Measurements from ENCODE around the gene PRKCE. TPM values are rescaled to one million over a fixed set of nuclear protein-coding genes. Genes with fewer than 3 reads are reported as not detected.

PRKCE gene
- total RNA-seq, 1 experiment from 2014 or later = 14.0 TPM

- no peak overlapping the region for H3K4me3 ChIP-seq (ENCODE audit: low read depth in 2 of 2, low read length in 2 of 2)
- ChIA-PET POLR2A (no interaction called here), CTCF (no interaction called here)
- intact Hi-C loops (cut with micrococcal nuclease; ENCODE audit: unreplicated experiment) = no loop called here
- TF ChIP-seq CTCF (IDR thresholded peaks at IDR 0.05) (no peak), POLR2AphosphoS5 (IDR thresholded peaks at IDR 0.05; ENCODE audit: low read depth, low read length) (no peak), REST (IDR thresholded peaks at IDR 0.05; ENCODE audit: insufficient read depth in 1 of 2, low read depth in 2 of 2, low read length in 1 of 2) (no peak)
- ATAC-seq (no peak), DNase-seq (ENCODE audit: low read depth, low spot score) (no peak)
- H3K36me3 ChIP-seq (ENCODE audit: control insufficient read depth, insufficient read depth, low read length) = no peaks in the 10 kb centered on the region
- no TSS peak for BruUV-seq (replicated peaks)
- H3K27ac ChIP-seq (ENCODE audit: low read length) = no peak overlapping the region
- in situ Hi-C loops (cut with HindIII; ENCODE audit: low pct_unique_long_range_greater_than_20kb, low sequenced_read_pairs) = no loop called here
- peaks cover 11% of the 10 kb centered on the region for H3K4me1 ChIP-seq (ENCODE audit: control insufficient read depth, insufficient read depth, low read length)
- peaks cover 6% of the 10 kb centered on the region; the same call in 1 of the 2 replicates for H3K9me3 ChIP-seq (ENCODE audit: control insufficient read depth, insufficient read depth, low read depth, low read length)
- no peaks in the 10 kb centered on the region for H3K27me3 ChIP-seq (ENCODE audit: control insufficient read depth, insufficient read depth, low read length)
Observed at GRCh38 chr2:46094689-46095088, 443.2 kb downstream of the PRKCE start.

GRCh38 chr2:46095830-46096229 lies 444.4 kb downstream of the PRKCE start:
- H3K4me1 ChIP-seq (ENCODE audit: control insufficient read depth, insufficient read depth, low read length) = peaks cover 11% of the 10 kb centered on the region
- intact Hi-C loops (cut with micrococcal nuclease; ENCODE audit: unreplicated experiment) = no loop called here
- no TSS peak for BruUV-seq (replicated peaks)

More at GRCh38 chr2:46095830-46096229, 444.4 kb downstream of the PRKCE start:
- POLR2A ChIA-PET = no interaction called here
- Histone ChIP-seq H3K9me3 (ENCODE audit: control insufficient read depth, insufficient read depth, low read depth, low read length) (peaks cover 6% of the 10 kb centered on the region; the same call in 1 of the 2 replicates), H3K36me3 (ENCODE audit: control insufficient read depth, insufficient read depth, low read length) (no peaks in the 10 kb centered on the region), H3K27me3 (ENCODE audit: control insufficient read depth, insufficient read depth, low read length) (no peaks in the 10 kb centered on the region), H3K27ac (ENCODE audit: low read length) (no peak overlapping the region), H3K4me3 (ENCODE audit: low read depth in 2 of 2, low read length in 2 of 2) (no peak overlapping the region)
- CTCF ChIA-PET = no interaction called here
- DNase-seq (ENCODE audit: low read depth, low spot score) (no peak), ATAC-seq (no peak)
- in situ Hi-C loops (cut with HindIII; ENCODE audit: low pct_unique_long_range_greater_than_20kb, low sequenced_read_pairs) = no loop called here
- TF ChIP-seq REST (IDR thresholded peaks at IDR 0.05; ENCODE audit: insufficient read depth in 1 of 2, low read depth in 2 of 2, low read length in 1 of 2) = no peak
- TF ChIP-seq POLR2AphosphoS5 (IDR thresholded peaks at IDR 0.05; ENCODE audit: low read depth, low read length) = no peak
- no peak for TF ChIP-seq SIN3A (IDR thresholded peaks at IDR 0.05; ENCODE audit: borderline replicate concordance, insufficient read depth, low read depth, low read length)
- TF ChIP-seq TCF7L2 (IDR thresholded peaks at IDR 0.05; ENCODE audit: low read depth, low read length) = no peak
- no peak for TF ChIP-seq CTCF (IDR thresholded peaks at IDR 0.05)
